GOT3 (cell line): Measurements from ENCODE around the gene PIEZO2.

Experiments used
- DNase-seq: peaks from one replicate; lab custom pipeline; 2025; ENCODE audit warnings: mixed read lengths; lab: John Stamatoyannopoulos, UW

PIEZO2 gene

DNA sequence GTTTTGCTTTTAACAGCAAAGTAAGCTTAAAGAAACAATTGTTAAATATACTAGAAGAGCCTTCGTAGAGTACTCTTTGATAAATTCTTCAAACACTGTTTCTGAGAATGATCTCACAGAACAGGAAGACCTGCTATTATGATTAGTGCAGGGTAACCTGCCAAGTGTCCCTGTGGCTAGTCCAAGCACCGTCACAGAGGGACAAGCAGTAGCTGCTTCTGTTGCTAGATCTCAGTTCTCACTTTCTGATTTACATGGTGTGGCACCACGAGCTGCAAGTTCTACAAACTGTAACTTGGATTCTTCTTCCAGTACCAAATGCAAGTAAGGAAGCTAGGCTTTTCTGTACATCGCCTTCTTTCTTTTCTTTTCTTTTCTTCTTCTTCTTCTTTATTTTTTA, 121.5 kb downstream of the PIEZO2 start:
- no peak for DNase-seq

- no peak for DNase-seq
These were observed 123.7 kb downstream of the PIEZO2 start for GRCh38 chr18:11025671-11026070.

DNA sequence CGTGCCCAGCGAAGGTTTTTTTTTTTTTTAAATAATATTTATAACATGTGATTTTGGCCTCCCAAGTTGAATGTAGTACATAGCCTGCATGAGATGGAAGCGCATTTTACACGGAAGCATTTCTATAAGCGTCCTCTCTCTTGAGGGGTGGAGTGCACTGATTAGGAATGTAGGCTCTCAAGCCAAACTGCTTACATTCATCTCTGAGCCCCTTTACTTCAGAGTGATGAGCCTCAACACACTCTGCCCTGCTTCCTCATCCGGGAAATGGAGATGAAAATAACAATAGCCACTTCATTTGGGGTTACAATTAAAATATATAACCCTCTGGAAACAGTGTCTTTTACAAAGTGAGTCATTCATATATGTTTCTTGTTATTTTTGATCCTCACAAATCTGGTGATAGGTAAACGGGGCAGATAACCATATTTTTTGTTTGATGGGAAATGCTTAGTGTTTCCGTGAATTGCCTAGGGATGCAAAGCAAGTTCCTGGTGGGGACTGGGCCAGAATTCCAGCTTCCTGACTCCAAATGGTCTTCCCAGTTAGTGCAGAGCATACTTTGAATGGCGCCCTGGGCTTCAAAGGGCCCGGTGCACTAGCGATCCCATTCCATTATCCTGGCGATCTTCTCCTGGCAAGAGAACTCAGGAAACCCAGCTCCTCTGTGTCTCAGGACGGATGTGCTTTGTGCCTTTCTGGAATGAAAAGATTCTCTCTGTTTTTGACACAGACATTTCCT, 124.3 kb downstream of the PIEZO2 start:
- no peak for DNase-seq

DNA sequence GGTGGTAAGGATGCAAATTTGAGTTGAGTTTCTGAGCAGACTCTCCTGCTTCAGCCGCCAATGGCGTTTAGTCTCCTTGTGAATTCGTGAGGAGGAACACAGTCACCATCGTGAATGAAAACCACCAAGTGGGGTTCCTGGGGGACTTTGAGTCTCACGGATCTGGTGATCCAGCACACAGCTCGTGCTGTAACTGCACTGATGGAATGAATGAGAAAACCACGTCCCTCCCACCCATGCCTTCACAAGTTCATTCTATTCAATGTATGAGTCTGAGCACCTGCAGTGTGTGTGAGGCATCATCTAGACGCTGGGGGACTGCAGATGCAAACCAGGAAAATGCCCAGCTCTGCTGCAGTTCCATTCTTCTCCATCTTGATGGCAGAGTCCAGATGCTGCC, 127.9 kb downstream of the PIEZO2 start:
- DNase-seq, result no peak

DNA sequence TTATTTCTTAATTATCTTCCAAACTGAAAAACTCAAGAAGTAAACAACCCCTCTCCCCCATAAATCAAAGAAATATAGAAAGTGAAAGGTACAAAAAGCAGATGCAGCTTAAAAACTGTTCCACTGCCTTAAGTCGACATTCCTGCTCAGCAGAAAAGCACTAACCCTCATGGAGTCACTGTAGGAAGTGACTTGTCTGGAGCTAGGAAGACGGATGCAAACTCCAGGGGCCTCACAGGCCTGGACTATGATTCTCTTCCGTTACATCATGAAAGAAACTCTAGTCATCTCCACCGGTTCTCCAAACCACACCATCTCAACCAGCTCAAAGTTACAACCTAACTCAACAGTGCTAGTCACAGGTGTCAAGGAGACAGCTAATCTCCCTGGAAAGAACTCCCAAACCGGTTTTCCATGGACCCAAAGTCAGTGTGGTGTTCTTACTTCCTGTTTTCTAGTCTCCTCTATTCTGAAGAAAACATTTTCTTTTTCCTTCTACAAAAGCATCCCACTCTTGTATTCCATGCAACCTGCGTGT, 128.4 kb downstream of the PIEZO2 start:
- DNase-seq, result no peak

GRCh38 chr18:11020161-11020853, 129.1 kb downstream of the PIEZO2 start:
- no peak for DNase-seq

- DNase-seq, result no peak
These were observed 129.9 kb downstream of the PIEZO2 start for GRCh38 chr18:11019295-11020105.

- DNase-seq, result no peak
These were observed 139.5 kb downstream of the PIEZO2 start for GRCh38 chr18:11009869-11010268.

GRCh38 chr18:11009147-11009546, 140.2 kb downstream of the PIEZO2 start:
- DNase-seq, result no peak

DNA sequence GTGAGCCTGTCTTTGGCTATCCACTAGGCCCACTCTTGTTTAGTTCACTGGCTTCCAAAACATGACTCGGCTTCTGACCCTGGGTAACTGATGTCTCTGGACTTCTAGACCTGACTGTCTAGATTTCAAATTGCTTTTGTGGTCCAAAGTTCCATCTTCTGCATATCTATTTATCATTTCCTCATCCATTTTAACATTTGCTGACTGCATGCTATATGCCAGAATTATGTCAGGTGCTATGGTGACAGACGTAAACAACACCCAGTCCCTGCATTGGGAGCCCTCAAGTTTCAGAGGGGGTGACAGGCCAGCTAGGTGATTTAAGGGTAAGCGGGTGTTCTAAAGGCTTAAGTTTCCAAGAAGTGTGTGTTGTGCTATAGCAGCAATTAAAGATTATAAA, 140.9 kb downstream of the PIEZO2 start:
- no peak for DNase-seq

DNA sequence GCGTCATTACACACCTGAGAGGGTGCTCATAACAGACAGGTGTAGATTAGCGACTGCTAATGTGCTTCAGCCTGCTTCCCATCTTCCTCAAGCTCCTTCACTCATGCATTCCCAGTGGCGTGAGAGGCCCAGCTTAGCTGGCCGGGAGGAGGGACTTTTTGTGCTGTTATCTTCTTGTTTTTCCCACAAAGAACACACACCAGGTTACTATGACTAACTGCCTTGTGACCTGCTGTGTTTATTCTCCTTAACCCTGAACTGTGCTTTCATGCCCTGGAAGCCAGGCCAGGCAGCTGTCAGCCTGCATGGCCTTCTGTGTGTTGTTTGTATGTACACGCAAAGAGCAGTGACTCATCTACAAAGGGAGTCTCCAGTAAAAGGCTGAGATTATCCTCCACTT, 143.8 kb downstream of the PIEZO2 start:
- no peak for DNase-seq

DNA sequence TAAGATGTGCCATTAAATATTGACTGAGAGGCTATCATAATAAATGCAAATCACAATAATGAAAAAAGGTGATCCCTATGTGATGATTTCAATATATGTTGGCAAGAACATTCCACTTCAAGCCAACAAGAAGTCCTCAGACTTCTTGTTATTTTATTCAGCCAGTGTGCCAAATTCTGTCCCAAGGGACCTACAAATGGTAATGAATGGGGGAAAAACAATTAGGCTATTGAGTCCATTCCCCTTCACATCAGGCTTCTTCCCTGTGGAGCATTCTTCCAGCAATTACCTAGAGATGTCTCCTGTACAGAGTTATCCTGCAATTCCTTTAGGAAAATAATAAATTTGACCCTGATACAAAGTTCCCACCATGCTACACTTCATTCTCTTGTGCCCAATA, 144.4 kb downstream of the PIEZO2 start:
- no peak for DNase-seq

DNA sequence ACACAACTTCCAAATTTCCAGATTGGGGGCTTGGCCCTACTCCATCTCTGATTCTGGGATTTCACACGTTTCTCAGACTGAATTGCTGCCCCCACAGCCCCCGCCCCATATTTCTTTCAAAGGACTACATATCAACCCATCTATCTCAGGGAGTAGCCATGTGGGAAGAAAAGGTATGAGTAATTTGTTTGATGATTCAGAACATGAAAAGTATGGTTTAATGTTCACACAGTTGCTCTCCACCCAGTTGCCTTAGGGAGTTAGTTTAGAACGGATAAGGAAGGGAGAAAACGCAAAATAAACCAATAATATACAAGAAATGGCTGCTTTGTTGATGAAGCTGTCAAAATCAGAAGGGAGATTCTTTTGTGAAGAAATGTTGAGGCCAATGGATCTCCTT, 145.1 kb downstream of the PIEZO2 start:
- DNase-seq, result no peak

- DNase-seq, result no peak
These were observed 146.6 kb downstream of the PIEZO2 start for GRCh38 chr18:11002796-11003195.

- no peak for DNase-seq
These were observed 147.1 kb downstream of the PIEZO2 start for GRCh38 chr18:11002277-11002676.

GRCh38 chr18:11000071-11000470, 149.3 kb downstream of the PIEZO2 start:
- DNase-seq, result no peak

GRCh38 chr18:10997885-10998284, 151.5 kb downstream of the PIEZO2 start:
- no peak for DNase-seq

DNA sequence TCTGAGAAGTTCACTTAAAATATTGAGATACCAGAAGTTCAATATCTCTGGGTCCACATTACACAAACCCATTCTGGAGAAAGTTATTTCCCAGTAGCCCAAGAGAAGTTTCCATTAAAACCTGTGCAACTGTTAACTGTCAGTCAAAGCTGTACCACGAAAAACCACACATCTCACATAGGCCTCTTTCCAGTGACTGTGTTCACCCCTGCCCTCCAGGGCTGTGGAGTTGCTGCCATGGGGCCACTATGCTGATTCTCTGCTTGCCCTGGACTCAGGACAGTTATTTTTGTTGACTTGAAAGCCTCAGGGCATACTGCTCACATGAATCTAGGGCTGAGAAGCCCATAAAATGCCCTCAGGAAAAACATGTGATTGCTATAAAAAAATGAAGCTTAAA, 153.8 kb downstream of the PIEZO2 start:
- DNase-seq, result no peak

DNA sequence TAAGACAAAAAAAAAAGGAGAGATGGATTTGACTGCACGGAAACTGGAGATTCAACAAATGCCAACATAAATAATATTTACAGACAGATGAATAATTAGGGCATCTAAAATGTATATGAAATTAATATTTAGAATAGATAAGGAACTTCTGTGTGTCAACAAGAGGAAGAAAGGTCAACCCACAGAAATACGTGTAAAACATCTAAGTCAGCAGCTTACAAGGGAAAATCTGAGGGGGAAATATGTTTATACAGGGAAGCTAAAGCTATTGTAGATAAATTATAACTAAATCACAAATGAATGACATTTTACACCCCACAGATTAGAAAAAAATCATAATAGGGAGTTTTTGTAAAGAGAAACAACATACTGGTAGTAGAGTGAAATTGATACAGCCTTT, 159.9 kb downstream of the PIEZO2 start:
- no peak for DNase-seq

DNA sequence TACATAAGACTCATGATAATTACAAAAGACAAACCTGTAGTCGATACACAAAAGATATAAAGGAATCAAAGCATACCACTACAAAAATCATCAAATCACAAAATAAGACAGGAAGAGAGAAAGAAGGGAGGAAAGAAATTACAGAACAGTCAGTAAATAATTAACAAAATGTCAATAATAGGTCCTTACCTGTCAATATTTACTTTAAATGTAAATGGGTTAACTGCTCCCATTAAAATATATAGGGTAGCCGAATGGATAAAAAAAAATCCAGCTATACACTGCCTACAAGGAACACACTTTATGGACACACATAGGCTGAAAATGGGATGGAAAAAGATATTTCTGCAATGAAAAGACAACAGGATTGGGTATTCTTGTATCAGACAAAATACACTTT, 163.7 kb downstream of the PIEZO2 start:
- DNase-seq, result no peak

- DNase-seq, result no peak
These were observed 170.0 kb downstream of the PIEZO2 start for GRCh38 chr18:10979411-10979810.

GRCh38 chr18:10977042-10977441, 172.3 kb downstream of the PIEZO2 start:
- no peak for DNase-seq
